ENCODE data around the gene ST6GALNAC2. TPM values are rescaled to one million over a fixed set of nuclear protein-coding genes. Genes with fewer than 3 reads are reported as not detected.
A peak's percentile ranks its signal among the peaks of the same experiment; 100 is the strongest.

Gene ST6GALNAC2
- total RNA-seq, 1 experiment from 2014 or later, result 11.6 TPM

DNA sequence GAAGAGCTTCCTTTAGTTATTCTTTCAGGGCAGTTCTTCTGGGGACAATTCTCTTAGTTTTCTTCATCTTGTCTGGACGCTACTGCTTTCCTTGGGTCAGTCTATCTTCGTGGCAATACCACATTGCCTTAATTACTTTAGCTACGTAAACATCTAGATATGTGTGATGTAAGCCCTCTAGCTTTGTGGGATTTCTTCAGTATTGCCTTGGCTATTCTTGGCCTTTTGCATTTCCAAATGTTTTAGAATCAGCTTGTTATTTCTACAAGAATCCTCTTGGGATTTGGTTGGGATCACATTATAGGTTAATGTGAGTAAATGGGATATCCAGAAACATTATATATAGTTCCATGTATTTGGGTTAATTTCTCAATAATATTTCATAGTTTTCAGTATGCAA lies 9.0 kb upstream of the ST6GALNAC2 start:
- no TSS peak for BruUV-seq (replicated peaks)
- Mint-ChIP-seq H3K27me3 (ENCODE audit: unreplicated experiment) (no peaks in the 10 kb centered on the region), H3K36me3 (ENCODE audit: insufficient read depth, unreplicated experiment) (peaks cover 9% of the 10 kb centered on the region), H3K4me3 (ENCODE audit: low read depth, unreplicated experiment) (no peak overlapping the region), H3K9me3 (ENCODE audit: low read depth, unreplicated experiment) (no peaks in the 10 kb centered on the region), H3K4me1 (ENCODE audit: low read depth, unreplicated experiment) (peaks cover 40% of the 10 kb centered on the region), H3K27ac (ENCODE audit: unreplicated experiment) (peak overlapping the region; percentile 38)
- no peak for TF ChIP-seq CTCF (IDR thresholded peaks at IDR 0.05; ENCODE audit: unreplicated experiment)
- DNase-seq, result no peak
- intact Hi-C loops (cut with micrococcal nuclease; ENCODE audit: unreplicated experiment), result no loop called here
- CTCF ChIA-PET, result interaction anchor here (1.7 kb wide), 1 partner anchor 9 kb away, joined by 5 read pairs; no protein-coding TSS in a partner anchor

DNA sequence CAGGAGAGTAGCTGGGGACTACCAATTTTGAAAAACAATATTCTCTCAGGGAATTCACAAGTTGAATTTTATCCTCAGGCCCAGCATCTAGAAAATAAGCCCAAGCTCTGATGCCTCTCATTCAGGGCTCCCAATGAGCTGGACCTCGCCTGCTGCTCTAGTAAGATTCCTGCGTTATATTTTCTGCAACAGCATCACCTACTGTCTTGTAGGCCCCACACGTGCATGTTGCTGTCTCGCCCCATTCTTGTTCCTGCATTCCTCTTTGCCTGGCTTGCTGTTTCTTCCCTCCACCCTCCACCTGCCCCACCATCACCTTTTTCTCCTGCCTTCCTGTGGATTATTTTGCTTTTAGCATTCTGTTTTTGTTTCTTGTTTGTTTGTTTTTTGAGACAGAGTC lies 8.3 kb upstream of the ST6GALNAC2 start:
- no peak for DNase-seq
- no TSS peak for BruUV-seq (replicated peaks)
- intact Hi-C loops (cut with micrococcal nuclease; ENCODE audit: unreplicated experiment), result no loop called here
- Mint-ChIP-seq H3K4me1 (ENCODE audit: low read depth, unreplicated experiment) (peaks cover 40% of the 10 kb centered on the region), H3K36me3 (ENCODE audit: insufficient read depth, unreplicated experiment) (peaks cover 9% of the 10 kb centered on the region), H3K9me3 (ENCODE audit: low read depth, unreplicated experiment) (no peaks in the 10 kb centered on the region), H3K27me3 (ENCODE audit: unreplicated experiment) (no peaks in the 10 kb centered on the region), H3K27ac (ENCODE audit: unreplicated experiment) (no peak overlapping the region), H3K4me3 (ENCODE audit: low read depth, unreplicated experiment) (no peak overlapping the region)
- TF ChIP-seq CTCF (IDR thresholded peaks at IDR 0.05; ENCODE audit: unreplicated experiment), result no peak
- CTCF ChIA-PET, result interaction anchor here (1.0 to 1.7 kb wide), 2 partner anchors 10 to 85 kb away, joined by 3 to 5 read pairs; no protein-coding TSS in a partner anchor

DNA sequence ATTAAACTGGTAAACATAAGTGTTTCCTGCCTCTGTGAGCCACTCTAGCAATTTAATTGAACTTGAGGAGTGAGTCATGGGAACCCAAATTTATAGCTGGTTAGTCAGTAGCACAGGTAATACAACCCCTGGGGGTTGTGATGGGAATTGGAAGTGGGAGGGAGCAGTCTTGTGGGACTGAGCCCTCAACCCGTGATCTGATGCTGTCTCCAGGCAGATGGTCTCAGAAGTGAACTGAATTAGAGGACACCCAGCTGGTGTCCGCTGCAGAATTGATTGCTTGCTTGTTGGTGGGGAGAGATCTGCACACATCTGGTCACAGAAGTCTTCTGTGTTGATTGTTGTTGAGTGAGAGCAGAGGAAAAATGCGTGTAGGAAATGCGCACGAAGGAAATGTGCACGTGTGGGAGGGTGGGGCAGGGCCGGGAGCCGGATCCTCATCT lies 7.7 kb upstream of the ST6GALNAC2 start:
- peaks cover 36% of the 10 kb centered on the region for H3K4me1 Mint-ChIP-seq (ENCODE audit: low read depth, unreplicated experiment)
- no TSS peak for BruUV-seq (replicated peaks)
- TF ChIP-seq CTCF (IDR thresholded peaks at IDR 0.05; ENCODE audit: unreplicated experiment), result no peak
- intact Hi-C loops (cut with micrococcal nuclease; ENCODE audit: unreplicated experiment), result no loop called here
- H3K9me3 Mint-ChIP-seq (ENCODE audit: low read depth, unreplicated experiment), result no peaks in the 10 kb centered on the region
- H3K36me3 Mint-ChIP-seq (ENCODE audit: insufficient read depth, unreplicated experiment), result peaks cover 9% of the 10 kb centered on the region
- H3K27me3 Mint-ChIP-seq (ENCODE audit: unreplicated experiment), result no peaks in the 10 kb centered on the region
- no peak overlapping the region for H3K4me3 Mint-ChIP-seq (ENCODE audit: low read depth, unreplicated experiment)
- H3K27ac Mint-ChIP-seq (ENCODE audit: unreplicated experiment), result no peak overlapping the region
- CTCF ChIA-PET, result interaction anchor here (0.8 to 1.7 kb wide), 3 partner anchors 10 to 103 kb away, joined by 3 to 5 read pairs (median 3); no protein-coding TSS in a partner anchor
- DNase-seq, result no peak

DNA sequence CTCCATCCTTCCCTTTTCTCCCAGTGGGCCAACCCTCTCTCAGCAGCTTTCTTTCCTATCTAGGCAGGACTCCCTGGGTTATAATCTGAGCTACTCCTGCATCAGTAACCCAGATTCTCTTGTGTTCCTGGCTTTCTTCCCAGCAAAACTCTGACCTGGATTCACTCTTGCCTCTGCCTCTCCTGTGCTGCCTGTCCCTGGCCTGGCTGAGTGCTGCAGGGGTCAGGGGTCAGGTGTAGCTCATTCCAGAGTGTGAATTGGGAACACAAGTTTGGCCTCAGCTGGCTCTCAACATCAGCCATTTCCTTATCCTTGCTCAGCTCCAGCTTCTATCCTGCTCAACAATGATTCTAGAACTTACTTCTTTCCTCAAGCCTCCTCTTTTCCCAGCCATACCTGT lies 2.5 kb upstream of the ST6GALNAC2 start:
- Mint-ChIP-seq H3K36me3 (ENCODE audit: insufficient read depth, unreplicated experiment) (peaks cover 29% of the 10 kb centered on the region), H3K4me1 (ENCODE audit: low read depth, unreplicated experiment) (peaks cover 12% of the 10 kb centered on the region), H3K27ac (ENCODE audit: unreplicated experiment) (no peak overlapping the region), H3K27me3 (ENCODE audit: unreplicated experiment) (peaks cover 10% of the 10 kb centered on the region), H3K4me3 (ENCODE audit: low read depth, unreplicated experiment) (no peak overlapping the region), H3K9me3 (ENCODE audit: low read depth, unreplicated experiment) (no peaks in the 10 kb centered on the region)
- intact Hi-C loops (cut with micrococcal nuclease; ENCODE audit: unreplicated experiment), result no loop called here
- no peak for DNase-seq
- no TSS peak for BruUV-seq (replicated peaks)
- TF ChIP-seq CTCF (IDR thresholded peaks at IDR 0.05; ENCODE audit: unreplicated experiment), result no peak
- CTCF ChIA-PET, result interaction anchor here (0.6 to 1.6 kb wide), 4 partner anchors 10 to 486 kb away, joined by 4 to 8 read pairs (median 4); no protein-coding TSS in a partner anchor
